Right atrium auricular region (tissue), 2 donors: ENCODE data around the gene C1QTNF8. TPM values are rescaled to one million over a fixed set of nuclear protein-coding genes. Genes with fewer than 3 reads are reported as not detected.

Experiments
- DNase-seq: peaks from one replicate; pipeline ENCODE4 v3.0.0-alpha.2; 2019; ENCODE audit warnings: low spot score
- H3K27ac ChIP-seq, 2 donors: fragments of 200-600 bp; sonication (generic); 1 replicate in 1 of 2; 2 replicates in 1 of 2; pipeline ENCODE4 v1.5.1; 2016 to 2019
- H3K27me3 ChIP-seq, 2 donors: fragments of 200-600 bp; sonication (generic); one replicate each; pipeline versions ENCODE4 v1.5.1 to v1.6.0; 2017 to 2019
- H3K36me3 ChIP-seq: fragments of 200-600 bp; sonication (generic); one replicate; pipeline ENCODE4 v1.5.1; 2016
- H3K4me1 ChIP-seq, 2 donors: fragments of 200-600 bp; sonication (generic); one replicate each; pipeline versions ENCODE4 v1.5.1 to v1.6.0; 2017 to 2019
- H3K4me3 ChIP-seq, 2 donors: fragments of 200-600 bp; sonication (generic); 1 replicate in 1 of 2; 2 replicates in 1 of 2; pipeline ENCODE4 v1.5.1; 2017 to 2019; ENCODE audit warnings: mild to moderate bottlenecking in 1 of 2, moderate library complexity in 1 of 2
- H3K9me3 ChIP-seq, 2 donors: fragments of 200-600 bp; sonication (generic); one replicate each; pipeline ENCODE4 v1.5.1; 2019
- total RNA-seq, 2 donors: library from RNA; depleted of rRNA; stranded (reverse); fragments of >200 nt; gene quantifications; one replicate each; pipeline ENCODE4 v1.1.0, GENCODE V29; 2016
- TF ChIP-seq, protein P1 (sequence below), 2 donors: fragments of 200-600 bp; sonication (generic); IDR thresholded peaks; one replicate each; pipeline ENCODE4 v1.5.1; 2019; ENCODE audit warnings: antibody characterized with exemption in 2 of 2

C1QTNF8 gene
- total RNA-seq, 2 donors from 2014 or later = not detected

DNA sequence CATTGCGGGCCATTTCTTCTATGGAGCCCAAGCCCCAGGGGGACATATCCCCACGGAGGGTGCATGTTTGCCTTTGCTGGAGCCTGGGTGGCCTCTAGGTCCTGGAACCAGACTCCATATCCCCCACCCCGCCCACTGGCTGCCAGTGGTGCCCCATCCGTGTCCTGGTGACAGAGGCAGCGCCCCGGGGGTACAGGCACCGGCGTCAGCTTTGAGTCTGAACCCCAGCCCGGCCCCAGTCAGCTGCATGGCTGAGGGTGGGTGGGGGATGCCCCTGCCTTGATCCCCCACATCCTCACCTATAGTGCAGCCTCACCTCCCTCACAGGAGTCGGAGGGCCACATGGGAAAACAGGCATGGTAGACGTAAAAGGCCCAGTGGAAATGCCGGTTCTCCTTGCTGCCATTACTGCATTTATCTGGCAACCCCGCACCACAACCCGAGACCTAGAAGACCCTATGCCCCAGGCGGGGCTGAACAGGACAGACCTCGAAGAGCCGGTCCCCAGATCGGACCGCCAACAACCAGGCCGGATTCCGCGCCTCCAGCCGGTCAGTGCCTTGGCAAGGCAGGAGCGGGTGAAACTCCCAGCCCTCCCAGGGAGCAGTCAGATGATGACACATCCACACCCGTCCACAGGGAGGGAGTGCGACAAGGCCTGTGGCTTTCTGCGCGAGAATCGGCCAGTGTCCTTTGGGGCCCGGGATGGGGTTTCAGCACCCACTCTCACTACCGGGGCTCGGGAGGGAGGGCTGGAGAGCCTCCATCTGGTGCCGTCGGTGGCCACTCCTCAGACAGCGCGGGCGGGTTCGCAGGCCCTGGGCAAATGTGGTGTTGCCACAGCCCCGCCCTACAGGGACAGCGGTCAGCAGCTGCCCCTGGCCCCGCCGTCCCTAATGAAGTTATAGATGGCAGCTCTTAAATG lies 35.4 kb downstream of the C1QTNF8 start:
- TF ChIP-seq, protein P1, sequence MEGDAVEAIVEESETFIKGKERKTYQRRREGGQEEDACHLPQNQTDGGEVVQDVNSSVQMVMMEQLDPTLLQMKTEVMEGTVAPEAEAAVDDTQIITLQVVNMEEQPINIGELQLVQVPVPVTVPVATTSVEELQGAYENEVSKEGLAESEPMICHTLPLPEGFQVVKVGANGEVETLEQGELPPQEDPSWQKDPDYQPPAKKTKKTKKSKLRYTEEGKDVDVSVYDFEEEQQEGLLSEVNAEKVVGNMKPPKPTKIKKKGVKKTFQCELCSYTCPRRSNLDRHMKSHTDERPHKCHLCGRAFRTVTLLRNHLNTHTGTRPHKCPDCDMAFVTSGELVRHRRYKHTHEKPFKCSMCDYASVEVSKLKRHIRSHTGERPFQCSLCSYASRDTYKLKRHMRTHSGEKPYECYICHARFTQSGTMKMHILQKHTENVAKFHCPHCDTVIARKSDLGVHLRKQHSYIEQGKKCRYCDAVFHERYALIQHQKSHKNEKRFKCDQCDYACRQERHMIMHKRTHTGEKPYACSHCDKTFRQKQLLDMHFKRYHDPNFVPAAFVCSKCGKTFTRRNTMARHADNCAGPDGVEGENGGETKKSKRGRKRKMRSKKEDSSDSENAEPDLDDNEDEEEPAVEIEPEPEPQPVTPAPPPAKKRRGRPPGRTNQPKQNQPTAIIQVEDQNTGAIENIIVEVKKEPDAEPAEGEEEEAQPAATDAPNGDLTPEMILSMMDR (IDR thresholded peaks at IDR 0.05) = no peak
- H3K36me3 ChIP-seq = no peaks in the 10 kb centered on the region
- H3K4me1 ChIP-seq = no peaks in the 10 kb centered on the region
- no peak for DNase-seq
- no peak overlapping the region for H3K4me3 ChIP-seq
- H3K27me3 ChIP-seq = no peaks in the 10 kb centered on the region
- H3K9me3 ChIP-seq = peaks cover 0 to 6% of the 10 kb centered on the region in 2 donors
- H3K27ac ChIP-seq = no peak overlapping the region

DNA sequence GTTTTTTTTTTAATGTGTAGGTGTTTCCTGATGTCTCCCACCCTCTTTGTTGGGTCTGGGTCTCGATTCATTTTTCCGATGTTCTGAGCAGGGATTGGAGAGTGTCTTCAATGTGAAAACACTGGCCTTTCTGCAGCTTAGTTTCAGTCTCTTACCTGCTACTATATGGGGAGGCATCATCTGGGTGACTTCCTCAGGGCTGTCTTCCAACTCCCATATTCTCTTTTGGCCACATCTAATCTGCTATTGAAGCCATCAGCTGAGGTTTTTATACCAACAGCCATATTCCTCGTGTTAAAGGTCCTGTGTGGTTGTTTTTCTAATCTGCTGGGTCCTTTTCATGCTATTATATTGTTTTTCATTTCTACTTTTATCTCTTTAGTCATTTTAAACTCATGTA lies 36.7 kb downstream of the C1QTNF8 start:
- H3K27me3 ChIP-seq = no peaks in the 10 kb centered on the region
- H3K27ac ChIP-seq = no peak overlapping the region
- no peak overlapping the region for H3K4me3 ChIP-seq
- no peaks in the 10 kb centered on the region for H3K36me3 ChIP-seq
- peaks cover 0 to 8% of the 10 kb centered on the region in 2 donors for H3K4me1 ChIP-seq
- DNase-seq = no peak
- H3K9me3 ChIP-seq = peaks cover 0 to 6% of the 10 kb centered on the region in 2 donors
- TF ChIP-seq, protein P1 (IDR thresholded peaks at IDR 0.05) = no peak

DNA sequence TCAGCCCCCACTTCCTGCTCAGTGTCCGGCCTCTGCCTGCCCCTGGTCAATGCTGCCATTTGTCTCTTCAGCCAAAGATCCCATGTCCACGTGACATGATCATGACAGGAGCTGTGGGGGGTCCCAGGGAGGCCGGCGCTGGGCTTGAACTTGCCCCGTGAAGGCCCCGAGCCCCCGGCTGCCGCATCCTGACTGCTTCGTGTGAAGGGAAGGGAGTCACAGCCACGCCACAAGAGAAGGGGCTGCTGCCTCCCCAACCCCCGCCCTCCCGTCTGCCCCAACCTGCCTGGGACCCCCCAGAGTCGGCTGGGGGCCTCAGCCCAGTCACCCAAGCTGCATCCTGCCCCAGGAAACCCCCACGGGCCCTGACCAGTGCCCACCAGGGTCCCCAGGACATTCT lies 37.8 kb downstream of the C1QTNF8 start:
- DNase-seq = no peak
- no peak overlapping the region for H3K27ac ChIP-seq
- no peaks in the 10 kb centered on the region for H3K27me3 ChIP-seq
- peaks cover 0 to 6% of the 10 kb centered on the region in 2 donors for H3K9me3 ChIP-seq
- no peak overlapping the region for H3K4me3 ChIP-seq
- H3K4me1 ChIP-seq = peaks cover 0 to 8% of the 10 kb centered on the region in 2 donors
- TF ChIP-seq, protein P1 (IDR thresholded peaks at IDR 0.05) = no peak
- H3K36me3 ChIP-seq = no peaks in the 10 kb centered on the region

DNA sequence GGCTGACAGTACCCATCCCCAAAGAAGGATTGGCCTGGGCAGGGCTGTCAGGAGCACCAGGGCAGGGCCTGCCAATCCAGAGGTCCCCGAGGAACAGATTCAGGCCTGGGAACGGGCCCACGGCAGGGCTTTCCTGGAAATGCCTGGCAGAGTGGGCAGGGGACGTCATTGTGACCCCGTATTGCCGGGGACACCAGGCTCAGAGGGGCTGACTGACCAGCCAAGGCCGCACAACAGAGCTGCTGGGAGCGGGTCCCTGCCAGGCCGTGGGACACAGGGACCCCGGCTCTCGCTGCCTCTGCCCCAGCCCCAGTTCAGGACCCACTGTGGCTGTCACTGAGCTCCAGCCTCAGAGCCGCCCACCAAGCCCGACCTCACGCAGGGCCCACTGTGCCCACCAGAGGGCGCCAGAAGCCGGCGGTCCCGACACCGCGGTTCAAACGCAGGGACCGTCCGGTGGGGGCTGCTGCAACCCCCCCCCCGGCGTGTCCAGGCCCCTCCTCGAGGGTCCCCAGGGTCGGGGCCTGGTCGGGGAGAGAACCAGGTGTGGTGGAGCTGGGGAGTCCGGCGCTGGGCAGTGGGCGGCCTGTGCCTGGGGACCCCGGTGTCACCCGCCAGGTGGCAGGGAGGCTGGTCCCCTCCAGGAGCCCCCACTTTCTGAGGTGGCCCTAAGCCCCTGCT lies 38.7 kb downstream of the C1QTNF8 start:
- H3K36me3 ChIP-seq = no peaks in the 10 kb centered on the region
- H3K4me3 ChIP-seq = no peak overlapping the region
- peaks cover 0 to 6% of the 10 kb centered on the region in 2 donors for H3K9me3 ChIP-seq
- no peaks in the 10 kb centered on the region for H3K27me3 ChIP-seq
- H3K27ac ChIP-seq = no peak overlapping the region
- peaks cover 0 to 8% of the 10 kb centered on the region in 2 donors for H3K4me1 ChIP-seq
- DNase-seq = no peak
- TF ChIP-seq, protein P1 (IDR thresholded peaks at IDR 0.05) = peak; percentile 65 to 83

DNA sequence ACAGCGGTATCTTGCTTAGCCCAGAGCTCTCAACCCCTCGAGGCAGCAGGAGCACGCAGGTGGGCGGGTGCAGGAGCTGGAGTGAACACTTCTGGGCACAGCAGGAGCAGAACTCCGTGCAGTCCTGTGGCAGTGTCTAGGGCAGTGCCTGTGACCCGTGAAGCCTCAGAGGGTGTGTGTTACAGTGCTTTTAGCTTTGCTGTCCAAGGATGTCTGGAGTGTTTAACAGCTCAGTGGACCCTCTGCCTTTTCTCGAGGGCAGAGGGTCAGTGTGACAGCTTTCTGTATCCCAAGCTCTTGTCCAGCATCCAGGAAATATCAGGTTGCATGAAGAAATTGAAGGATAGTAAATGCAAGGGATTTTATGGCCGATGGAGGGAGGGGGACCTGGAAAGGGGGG lies 39.8 kb downstream of the C1QTNF8 start:
- Histone ChIP-seq H3K4me3 (no peak overlapping the region), H3K9me3 (peaks cover 0 to 6% of the 10 kb centered on the region in 2 donors), H3K36me3 (no peaks in the 10 kb centered on the region), H3K27me3 (no peaks in the 10 kb centered on the region), H3K4me1 (peaks cover 0 to 8% of the 10 kb centered on the region in 2 donors), H3K27ac (no peak overlapping the region)
- TF ChIP-seq, protein P1 (IDR thresholded peaks at IDR 0.05) = no peak
- DNase-seq = no peak
